ENCODE results near the gene FHAD1.

Gene FHAD1

GRCh38 chr1:15246960-15247614, at the start of gene FHAD1:
Gene FHAD1 (plus strand): TSS chr1:15247223. CDS start chr1:15251785, 4,562 bp downstream.
- peak in 1 of 3 donors; percentile 28 for DNase-seq (ENCODE audit: low read depth in 3 of 3, low spot score in 1 of 3)

GRCh38 chr1:15197591-15198447, 49.2 kb upstream of the FHAD1 start:
- no peak for DNase-seq (ENCODE audit: low read depth in 3 of 3, low spot score in 1 of 3)

GRCh38 chr1:15198684-15199083, 48.3 kb upstream of the FHAD1 start:
- no peak for DNase-seq (ENCODE audit: low read depth in 3 of 3, low spot score in 1 of 3)

- no peak for DNase-seq (ENCODE audit: low read depth in 3 of 3, low spot score in 1 of 3)
Observed at GRCh38 chr1:15201221-15201620, 45.8 kb upstream of the FHAD1 start.

GRCh38 chr1:15201849-15202551, 45.0 kb upstream of the FHAD1 start:
- DNase-seq (ENCODE audit: low read depth in 3 of 3, low spot score in 1 of 3), result no peak

GRCh38 chr1:15204931-15205330, 42.1 kb upstream of the FHAD1 start:
- DNase-seq (ENCODE audit: low read depth in 3 of 3, low spot score in 1 of 3), result no peak

- DNase-seq (ENCODE audit: low read depth in 3 of 3, low spot score in 1 of 3), result no peak
Observed at GRCh38 chr1:15205586-15206346, 41.3 kb upstream of the FHAD1 start.

GRCh38 chr1:15206418-15207030, 40.5 kb upstream of the FHAD1 start:
- no peak for DNase-seq (ENCODE audit: low read depth in 3 of 3, low spot score in 1 of 3)

- DNase-seq (ENCODE audit: low read depth in 3 of 3, low spot score in 1 of 3), result no peak
Observed at GRCh38 chr1:15207031-15207828, 39.8 kb upstream of the FHAD1 start.

GRCh38 chr1:15207829-15208429, 39.1 kb upstream of the FHAD1 start:
- no peak for DNase-seq (ENCODE audit: low read depth in 3 of 3, low spot score in 1 of 3)

- no peak for DNase-seq (ENCODE audit: low read depth in 3 of 3, low spot score in 1 of 3)
Observed at GRCh38 chr1:15210651-15211375, 36.2 kb upstream of the FHAD1 start.

- DNase-seq (ENCODE audit: low read depth in 3 of 3, low spot score in 1 of 3), result no peak
Observed at GRCh38 chr1:15211424-15211823, 35.6 kb upstream of the FHAD1 start.

- DNase-seq (ENCODE audit: low read depth in 3 of 3, low spot score in 1 of 3), result no peak
Observed at GRCh38 chr1:15212216-15212953, 34.6 kb upstream of the FHAD1 start.

GRCh38 chr1:15212954-15213291, 34.1 kb upstream of the FHAD1 start:
- DNase-seq (ENCODE audit: low read depth in 3 of 3, low spot score in 1 of 3), result no peak

GRCh38 chr1:15213341-15213821, 33.6 kb upstream of the FHAD1 start:
- no peak for DNase-seq (ENCODE audit: low read depth in 3 of 3, low spot score in 1 of 3)

- DNase-seq (ENCODE audit: low read depth in 3 of 3, low spot score in 1 of 3), result no peak
Observed at GRCh38 chr1:15214527-15214926, 32.5 kb upstream of the FHAD1 start.

GRCh38 chr1:15215116-15215515, 31.9 kb upstream of the FHAD1 start:
- DNase-seq (ENCODE audit: low read depth in 3 of 3, low spot score in 1 of 3), result no peak

GRCh38 chr1:15217654-15218053, 29.4 kb upstream of the FHAD1 start:
- DNase-seq (ENCODE audit: low read depth in 3 of 3, low spot score in 1 of 3), result no peak
